HG03378 (cell line): ENCODE measurements around the gene DIP2C.

Experiments
- ATAC-seq: cut with Tn5 transposase; IDR thresholded peaks from one replicate; pipeline ENCODE4 v1.9.1; 2021; ENCODE audit warnings: mild to moderate bottlenecking, moderate library complexity; ENCODE audit not compliant: unreplicated experiment

Gene DIP2C

DNA sequence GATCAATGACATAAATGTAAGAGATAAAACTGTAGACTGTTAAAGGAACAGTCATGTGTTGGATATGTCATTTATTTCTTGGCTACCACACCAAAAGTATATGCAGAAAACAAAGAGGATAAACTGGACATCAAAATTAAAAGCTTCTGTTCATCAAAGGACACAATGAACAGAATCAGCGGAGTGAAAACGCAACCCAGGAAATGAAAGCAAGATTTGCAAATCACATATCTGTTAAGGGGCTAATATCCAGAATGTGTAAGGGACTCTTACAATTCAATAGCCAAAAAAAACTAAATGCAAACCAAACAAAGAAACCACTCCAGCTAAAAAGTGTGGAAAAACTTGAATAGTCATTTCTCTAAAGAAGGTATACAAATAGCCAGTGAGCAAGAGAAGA, 390.0 kb downstream of the DIP2C start:
- no peak for ATAC-seq

DNA sequence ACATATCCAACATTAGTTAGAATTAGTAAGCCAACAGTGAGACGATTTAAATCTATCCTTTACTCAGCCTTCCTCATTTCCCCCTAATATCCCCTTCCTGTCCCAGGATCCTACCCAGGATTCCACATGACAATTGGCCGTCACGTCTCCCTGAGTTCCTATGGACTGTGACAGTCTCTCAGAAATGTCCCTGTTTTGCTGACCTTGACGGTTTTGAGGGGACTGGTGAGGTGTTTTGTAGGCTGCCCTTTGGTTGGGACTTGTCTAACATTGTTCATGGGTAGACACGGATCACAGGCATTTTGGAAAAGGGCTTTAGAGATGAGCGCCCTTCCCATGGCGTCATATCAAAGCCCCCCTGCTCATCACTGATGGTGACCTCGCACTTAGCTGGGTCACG, 391.4 kb downstream of the DIP2C start:
- no peak for ATAC-seq

DNA sequence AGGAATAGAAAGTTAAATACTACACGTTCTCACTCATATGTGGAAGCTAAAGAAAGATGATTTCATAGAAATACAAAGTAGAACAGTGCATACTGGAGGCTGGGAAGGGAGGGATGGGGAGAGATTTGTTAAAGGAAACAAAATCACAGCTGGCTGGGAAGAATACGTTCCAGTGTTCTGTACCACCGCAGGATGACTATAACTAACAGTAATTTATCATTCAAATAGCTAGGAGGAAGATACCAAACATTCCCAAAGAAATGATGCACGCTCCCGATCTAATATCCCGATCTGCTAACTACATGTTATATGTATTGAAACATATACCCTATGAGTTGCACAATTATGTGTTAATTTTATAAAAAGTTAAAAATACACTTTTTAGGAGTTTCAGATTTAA, 391.9 kb downstream of the DIP2C start:
- no peak for ATAC-seq

- ATAC-seq = no peak
Measured at GRCh38 chr10:293636-294035, 395.8 kb downstream of the DIP2C start.

GRCh38 chr10:290026-290725, 399.3 kb downstream of the DIP2C start:
- ATAC-seq = no peak

GRCh38 chr10:289581-289980, 399.9 kb downstream of the DIP2C start:
- no peak for ATAC-seq

- ATAC-seq = no peak
Measured at GRCh38 chr10:288316-289200, 400.9 kb downstream of the DIP2C start.

DNA sequence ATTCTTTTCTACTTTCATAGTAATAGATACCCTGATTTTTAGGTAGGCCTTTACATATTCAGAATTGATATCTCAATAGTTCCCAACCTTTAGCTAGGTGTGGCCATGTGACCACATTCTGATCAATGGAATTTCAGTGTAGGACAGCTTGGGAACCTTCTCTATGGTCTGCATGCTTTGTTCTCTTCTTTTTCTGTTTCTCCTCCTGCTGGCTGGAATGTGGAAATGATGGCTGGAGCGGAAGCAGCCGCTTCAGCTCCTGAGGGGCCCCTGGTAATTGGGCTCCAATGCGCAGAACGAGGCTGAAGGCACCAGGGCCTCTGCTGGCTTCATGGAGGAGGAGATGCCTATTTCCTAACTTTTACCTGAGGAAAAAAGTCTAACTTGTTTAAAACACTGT, 401.7 kb downstream of the DIP2C start:
- ATAC-seq = no peak

GRCh38 chr10:287026-287709, 402.3 kb downstream of the DIP2C start:
- no peak for ATAC-seq

DNA sequence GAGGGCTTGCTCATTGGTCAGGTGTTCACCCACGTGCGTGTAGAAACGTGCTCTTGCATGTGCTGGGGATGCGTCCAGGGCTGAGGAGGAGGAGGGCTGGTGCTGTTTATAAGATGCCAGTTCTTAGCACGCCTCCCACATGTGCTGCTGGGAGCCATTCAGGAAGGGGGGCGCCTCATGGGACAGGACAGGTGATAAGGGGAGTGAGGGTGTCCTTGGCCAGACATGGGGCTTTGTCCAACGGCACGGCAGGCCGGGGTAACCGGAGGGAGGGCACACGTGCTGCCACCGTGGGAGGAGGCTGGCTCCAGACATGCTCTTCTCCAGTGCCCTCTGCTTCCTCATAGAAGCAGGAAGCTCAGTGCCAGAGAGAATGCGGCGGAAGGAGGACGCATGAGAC, 404.3 kb downstream of the DIP2C start:
- no peak for ATAC-seq

GRCh38 chr10:283916-284356, 405.5 kb downstream of the DIP2C start:
- ATAC-seq = peak; percentile 90

DNA sequence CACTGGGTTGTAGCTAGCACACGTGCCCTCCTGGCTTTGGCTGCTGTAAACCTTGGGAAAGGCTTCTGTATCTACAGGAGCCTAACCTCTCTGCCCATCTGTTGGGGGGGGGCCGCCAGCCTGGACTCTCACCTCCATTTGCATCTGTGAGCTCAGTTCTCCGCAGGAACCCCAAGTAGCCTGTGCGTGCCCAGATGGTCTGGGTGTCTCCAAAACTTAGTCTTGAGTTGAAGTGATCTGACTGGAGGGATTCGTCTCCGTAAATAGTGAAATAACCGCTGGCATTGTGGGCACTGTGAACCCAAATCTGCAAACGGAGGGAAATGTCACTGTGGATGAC, 406.4 kb downstream of the DIP2C start:
- ATAC-seq = no peak

DNA sequence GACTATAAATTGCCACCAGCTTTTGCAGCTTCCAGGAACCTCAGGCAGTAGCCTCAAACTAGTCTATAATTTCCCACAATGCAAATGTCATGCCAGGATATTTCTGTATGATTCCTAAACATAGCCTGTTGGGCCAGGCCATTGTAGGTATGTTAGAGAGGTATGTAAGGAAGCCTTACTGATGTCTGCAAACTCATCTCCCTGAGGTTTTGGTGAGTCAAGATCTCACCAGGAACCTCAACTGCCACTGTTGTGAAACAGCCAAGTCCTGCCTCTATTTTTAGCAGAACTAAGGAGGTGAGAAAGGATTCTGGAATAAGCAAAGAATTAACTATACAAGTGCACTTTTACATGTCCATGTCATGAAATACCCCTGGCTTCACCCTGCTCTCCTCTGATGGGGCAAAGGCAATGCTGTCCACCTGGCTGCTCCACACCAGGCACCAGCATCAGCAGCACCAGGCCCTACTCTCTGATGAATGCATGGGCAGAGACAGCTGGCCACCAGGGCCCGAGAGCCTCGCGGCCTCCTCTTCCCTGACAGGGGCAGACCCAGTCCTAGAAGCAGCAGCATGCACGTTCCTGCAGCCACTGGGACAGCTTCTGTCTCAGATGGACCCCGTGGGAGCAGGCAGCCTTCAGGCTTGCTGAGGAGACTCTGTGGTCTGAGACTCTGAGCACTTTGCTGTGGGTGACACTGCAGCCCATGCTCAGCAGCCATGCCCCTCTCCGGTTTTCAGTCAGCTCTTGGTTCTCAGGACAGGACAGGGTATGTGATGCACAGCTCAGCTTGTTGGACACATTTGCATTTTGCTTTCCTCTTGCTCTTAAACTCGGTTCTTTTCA, 407.0 kb downstream of the DIP2C start:
- ATAC-seq = no peak

DNA sequence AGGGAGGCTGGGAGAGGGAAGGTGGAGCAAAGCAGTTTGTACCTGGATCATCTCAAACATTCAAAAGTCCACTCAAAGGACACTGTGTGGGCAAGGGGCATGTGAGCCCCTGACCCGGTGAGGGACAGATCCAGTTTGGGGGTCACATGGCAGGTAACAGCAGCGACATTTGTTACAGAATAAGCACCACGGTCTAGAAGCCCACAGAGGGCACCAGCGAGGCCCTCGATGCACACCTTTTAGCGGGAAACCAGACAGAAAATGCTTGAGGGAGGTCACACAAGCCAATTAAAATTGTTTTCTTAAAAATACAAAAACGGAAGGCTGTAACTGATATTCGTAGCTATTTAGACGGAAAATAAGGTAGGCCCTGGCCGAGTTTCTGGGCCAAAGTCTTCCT, 409.8 kb downstream of the DIP2C start:
- no peak for ATAC-seq

DNA sequence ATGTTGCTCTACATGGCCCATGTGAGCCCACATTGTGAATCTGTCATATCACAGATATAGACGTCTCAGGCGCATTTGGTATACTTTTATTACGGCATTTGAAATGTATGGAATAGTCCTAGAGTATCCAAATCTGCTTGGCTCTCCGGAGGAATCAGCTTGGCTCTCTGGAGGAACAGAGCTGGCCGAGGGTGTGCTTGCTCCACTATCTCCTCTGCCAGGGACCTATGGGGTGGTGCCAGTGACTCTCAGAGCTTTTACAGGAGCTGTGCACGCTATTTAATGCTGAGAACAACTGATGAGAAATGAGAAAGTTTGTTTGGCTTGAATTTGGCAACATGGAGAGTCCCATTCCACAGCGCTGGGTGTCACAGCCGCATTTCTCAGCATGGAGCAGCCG, 410.2 kb downstream of the DIP2C start:
- ATAC-seq = no peak

- no peak for ATAC-seq
Measured at GRCh38 chr10:278707-279106, 410.8 kb downstream of the DIP2C start.

GRCh38 chr10:277963-278362, 411.5 kb downstream of the DIP2C start:
- ATAC-seq = no peak

- ATAC-seq = no peak
Measured at GRCh38 chr10:275680-276079, 413.8 kb downstream of the DIP2C start.

DNA sequence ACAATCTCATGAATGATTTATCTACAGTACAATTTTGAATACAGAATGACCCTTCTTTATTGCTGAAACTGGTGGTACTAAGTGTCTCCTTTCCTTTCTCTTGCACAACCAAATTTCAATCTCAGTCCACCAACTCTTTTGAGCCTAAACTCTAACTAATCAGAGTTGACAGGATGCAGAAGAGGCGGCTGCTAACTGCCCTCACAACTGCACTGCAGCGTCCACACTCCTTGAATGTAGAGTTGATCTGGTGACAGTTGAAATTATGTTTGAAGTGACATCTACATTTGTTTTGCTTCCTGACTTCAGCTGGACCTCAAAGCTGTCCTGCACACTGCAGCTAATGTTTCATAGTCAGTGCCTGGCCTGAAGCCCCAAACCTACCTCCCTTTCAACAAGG, 414.6 kb downstream of the DIP2C start:
- no peak for ATAC-seq

DNA sequence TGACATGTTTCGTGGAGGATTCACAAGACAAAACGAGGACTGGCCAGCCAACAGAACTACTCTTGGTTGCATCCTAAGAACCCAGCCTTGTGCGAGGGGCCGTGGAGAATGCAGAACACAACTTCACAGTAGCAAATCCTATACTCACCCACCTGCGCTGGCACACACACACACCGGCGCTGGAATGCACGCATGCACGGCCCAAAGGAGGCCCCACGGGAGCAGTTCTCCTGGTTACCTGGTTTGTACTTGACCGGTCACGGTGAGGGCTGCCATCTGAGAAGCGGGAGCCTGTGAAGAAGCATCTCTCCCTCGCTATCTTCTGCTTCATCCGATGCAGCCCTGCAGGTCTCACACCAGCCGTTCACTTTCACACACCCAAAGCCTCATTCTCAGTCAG, 416.4 kb downstream of the DIP2C start:
- ATAC-seq = no peak

GRCh38 chr10:271722-272121, 417.7 kb downstream of the DIP2C start:
- no peak for ATAC-seq
